Stomach (tissue), 4 donors: ENCODE data around the gene AKR1C1.

Experiments
- EP300 ChIP-seq: sonication (generic); formaldehyde crosslinking; IDR thresholded peaks from one replicate; pipeline ENCODE4 v1.6.1; 2017; ENCODE audit warnings: antibody characterized with exemption
- POLR2A ChIP-seq, 4 donors: fragments of 450-650 bp; IDR thresholded peaks; one replicate each; pipeline ENCODE4 v1.6.1; 2016; ENCODE audit warnings: antibody characterized with exemption in 4 of 4, control low read depth in 2 of 4, mild to moderate bottlenecking in 1 of 4, moderate library complexity in 1 of 4
- TF ChIP-seq, protein P1 (sequence below), 7 experiments: fragments of 450-650 bp in 4 of 7; fragments of 200-600 bp in 3 of 7; sonication (generic) in 3 of 7; IDR thresholded peaks; one replicate each; pipeline ENCODE4 v1.5.1; 2016 to 2019; ENCODE audit warnings: antibody characterized with exemption in 7 of 7, control low read depth in 2 of 7, mild to moderate bottlenecking in 1 of 7

DNA sequence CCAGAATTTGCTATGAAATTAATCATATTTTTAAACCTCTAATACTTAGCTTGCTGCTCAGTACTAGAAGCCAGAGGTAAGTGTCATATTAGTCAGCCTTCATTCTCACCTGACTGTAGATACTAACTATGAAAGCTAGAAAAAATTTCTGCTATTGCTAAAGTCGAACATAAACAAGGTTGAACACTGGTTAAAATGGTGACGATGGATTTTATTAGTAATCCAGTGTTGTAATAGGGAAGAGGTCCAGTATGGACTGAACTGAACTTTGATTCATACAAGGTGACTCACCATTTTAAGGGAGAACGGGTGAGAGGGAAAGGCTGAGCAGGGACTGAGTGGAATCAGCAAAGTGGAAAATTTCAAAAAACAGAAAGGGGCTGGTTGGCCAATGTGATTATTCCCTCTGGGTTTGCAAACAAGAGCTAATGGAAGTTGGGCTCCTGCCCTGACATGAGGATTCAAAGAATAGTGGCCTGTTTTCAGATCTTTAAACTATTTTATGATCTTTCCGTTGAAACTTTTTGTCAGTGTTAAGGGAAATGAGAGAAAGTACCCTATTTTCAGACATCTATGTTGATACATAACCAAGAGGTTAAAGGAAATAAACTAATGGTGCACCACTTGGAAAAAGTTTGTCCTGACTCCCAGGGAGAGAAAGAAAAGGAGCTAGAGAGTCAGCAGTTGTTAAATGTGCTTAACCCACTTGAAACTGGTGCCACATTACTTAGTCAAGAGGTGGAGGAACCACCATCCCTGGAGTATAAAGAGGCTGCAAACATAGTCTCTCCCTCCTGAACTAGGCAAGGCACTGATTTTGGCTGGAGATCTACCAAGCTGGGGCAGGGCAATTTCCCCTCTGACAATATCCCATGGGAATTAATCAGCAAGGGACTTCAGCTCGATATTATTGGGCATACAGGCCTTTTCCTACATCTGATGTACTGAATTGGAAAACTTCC lies 15.3 kb upstream of the AKR1C1 start:
- TF ChIP-seq, protein P1, sequence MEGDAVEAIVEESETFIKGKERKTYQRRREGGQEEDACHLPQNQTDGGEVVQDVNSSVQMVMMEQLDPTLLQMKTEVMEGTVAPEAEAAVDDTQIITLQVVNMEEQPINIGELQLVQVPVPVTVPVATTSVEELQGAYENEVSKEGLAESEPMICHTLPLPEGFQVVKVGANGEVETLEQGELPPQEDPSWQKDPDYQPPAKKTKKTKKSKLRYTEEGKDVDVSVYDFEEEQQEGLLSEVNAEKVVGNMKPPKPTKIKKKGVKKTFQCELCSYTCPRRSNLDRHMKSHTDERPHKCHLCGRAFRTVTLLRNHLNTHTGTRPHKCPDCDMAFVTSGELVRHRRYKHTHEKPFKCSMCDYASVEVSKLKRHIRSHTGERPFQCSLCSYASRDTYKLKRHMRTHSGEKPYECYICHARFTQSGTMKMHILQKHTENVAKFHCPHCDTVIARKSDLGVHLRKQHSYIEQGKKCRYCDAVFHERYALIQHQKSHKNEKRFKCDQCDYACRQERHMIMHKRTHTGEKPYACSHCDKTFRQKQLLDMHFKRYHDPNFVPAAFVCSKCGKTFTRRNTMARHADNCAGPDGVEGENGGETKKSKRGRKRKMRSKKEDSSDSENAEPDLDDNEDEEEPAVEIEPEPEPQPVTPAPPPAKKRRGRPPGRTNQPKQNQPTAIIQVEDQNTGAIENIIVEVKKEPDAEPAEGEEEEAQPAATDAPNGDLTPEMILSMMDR (IDR thresholded peaks at IDR 0.05), result no peak
- TF ChIP-seq POLR2A (IDR thresholded peaks at IDR 0.05) (no peak), EP300 (no peak)
